Stomach (tissue), 4 donors: ENCODE data around the gene SEPTIN10.

ENCODE experiments used
- CTCF ChIP-seq, 7 experiments: fragments of 450-650 bp in 4 of 7; fragments of 200-600 bp in 3 of 7; sonication (generic) in 3 of 7; IDR thresholded peaks; one replicate each; pipeline ENCODE4 v1.5.1; 2016 to 2019; ENCODE audit warnings: antibody characterized with exemption in 7 of 7, control low read depth in 2 of 7, mild to moderate bottlenecking in 1 of 7
- POLR2A ChIP-seq, 4 donors: fragments of 450-650 bp; IDR thresholded peaks; one replicate each; pipeline ENCODE4 v1.6.1; 2016; ENCODE audit warnings: antibody characterized with exemption in 4 of 4, control low read depth in 2 of 4, mild to moderate bottlenecking in 1 of 4, moderate library complexity in 1 of 4

- TF ChIP-seq CTCF (IDR thresholded peaks at IDR 0.05) (no peak), POLR2A (IDR thresholded peaks at IDR 0.05) (no peak)
Observed at GRCh38 chr2:109635426-109636304, 21.9 kb upstream of the SEPTIN10 start.
